GM19463 (cell line): ENCODE data around the gene ZNF184.

Experiments
- ATAC-seq: cut with Tn5 transposase; IDR thresholded peaks from one replicate; pipeline ENCODE4 v1.9.1; 2021; ENCODE audit warnings: mild to moderate bottlenecking, moderate library complexity; ENCODE audit not compliant: unreplicated experiment

The ZNF184 gene

GRCh38 chr6:27472617-27473400, at the start of gene ZNF184:
Gene ZNF184, minus strand, starts transcription at chr6:27473105. Its CDS starts 811 bp downstream, at chr6:27472294.
- ATAC-seq, result peak; percentile 89

- ATAC-seq, result no peak
Measured at GRCh38 chr6:27518881-27519795, 46.2 kb upstream of the ZNF184 start.

- ATAC-seq, result no peak
Measured at GRCh38 chr6:27517928-27518787, 45.3 kb upstream of the ZNF184 start.

- ATAC-seq, result no peak
Measured at GRCh38 chr6:27517238-27517637, 44.3 kb upstream of the ZNF184 start.

GRCh38 chr6:27514906-27515495, 42.1 kb upstream of the ZNF184 start:
- no peak for ATAC-seq

GRCh38 chr6:27512525-27512924, 39.6 kb upstream of the ZNF184 start:
- ATAC-seq, result no peak

DNA sequence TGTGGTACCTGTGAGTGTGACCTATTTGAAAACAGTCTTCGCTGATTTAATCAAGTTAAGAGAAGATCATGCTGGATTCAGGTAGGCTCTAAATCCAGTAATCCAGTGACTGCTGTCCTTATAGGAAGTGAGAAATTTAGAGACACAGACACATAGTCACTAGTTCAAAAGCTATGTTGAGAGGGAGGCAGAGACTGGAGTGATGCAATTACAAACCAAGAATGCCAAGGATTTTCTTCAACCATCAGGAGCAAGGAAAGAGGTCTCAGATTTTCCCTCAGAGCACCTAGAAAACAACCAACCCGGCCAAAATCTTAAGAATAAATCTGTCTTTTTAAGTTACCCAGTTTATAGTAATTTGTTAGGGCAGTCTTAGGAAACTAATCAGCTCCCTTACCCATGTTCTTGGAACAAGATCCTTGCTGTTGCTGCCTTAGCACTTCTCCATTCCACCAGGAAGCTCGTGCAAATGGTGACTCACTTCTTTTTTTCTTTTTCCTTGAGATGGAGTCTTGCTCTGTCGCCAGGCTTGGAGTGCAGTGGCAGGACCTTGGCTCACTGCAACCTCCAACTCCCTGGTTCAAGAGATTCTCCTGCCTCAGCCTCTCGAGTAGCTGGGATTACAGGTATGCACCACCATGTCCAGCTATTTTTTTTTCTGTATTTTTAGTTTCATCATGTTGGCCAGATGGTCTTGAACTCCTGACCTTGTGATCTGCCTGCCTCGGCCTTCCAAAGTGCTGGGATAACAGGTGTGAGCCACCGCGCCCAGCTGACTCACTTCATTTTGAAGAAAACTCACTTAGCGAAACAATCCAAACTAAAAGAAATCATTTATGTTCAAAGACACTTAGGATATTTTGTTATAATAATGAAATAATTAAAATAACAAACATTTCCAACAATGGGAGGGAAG, 34.4 kb upstream of the ZNF184 start:
- no peak for ATAC-seq

DNA sequence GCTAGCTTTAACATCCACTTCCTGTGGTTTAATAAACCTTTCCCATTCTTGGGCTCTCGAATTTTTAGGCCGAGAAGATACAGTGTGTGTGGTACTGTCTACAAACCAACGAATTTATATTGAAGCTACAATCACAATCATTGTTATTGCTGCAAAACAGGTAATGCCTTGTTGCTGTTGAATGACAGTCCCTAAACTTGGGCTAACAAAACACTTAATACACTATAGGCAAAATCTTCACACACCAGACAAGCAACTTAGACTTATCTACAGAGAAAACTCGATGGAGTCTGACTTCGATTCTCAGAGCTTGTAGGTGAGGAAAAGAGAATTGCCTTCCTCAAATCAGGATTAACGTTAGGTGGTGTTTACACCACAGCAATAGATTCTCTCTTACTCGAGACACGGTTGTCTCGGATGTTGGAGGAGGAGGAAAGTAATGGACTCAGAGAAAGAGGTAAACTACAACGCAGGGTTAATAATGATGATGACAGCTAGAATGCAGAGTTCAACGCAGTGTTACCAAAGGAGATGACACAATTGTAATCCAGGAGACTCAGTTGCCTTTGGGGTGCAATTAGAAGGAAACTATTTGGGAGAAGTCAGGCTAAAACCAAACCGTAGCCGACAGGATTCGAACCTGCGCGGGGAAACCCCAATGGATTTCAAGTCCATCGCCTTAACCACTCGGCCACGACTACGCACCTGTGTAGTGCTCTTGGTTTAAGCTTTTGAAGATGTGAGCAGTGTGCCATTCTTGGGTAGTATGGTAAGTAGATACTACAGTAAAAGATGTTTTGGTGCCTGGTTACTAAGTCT, 32.5 kb upstream of the ZNF184 start:
- no peak for ATAC-seq

- ATAC-seq, result no peak
Measured at GRCh38 chr6:27503436-27504030, 30.6 kb upstream of the ZNF184 start.

DNA sequence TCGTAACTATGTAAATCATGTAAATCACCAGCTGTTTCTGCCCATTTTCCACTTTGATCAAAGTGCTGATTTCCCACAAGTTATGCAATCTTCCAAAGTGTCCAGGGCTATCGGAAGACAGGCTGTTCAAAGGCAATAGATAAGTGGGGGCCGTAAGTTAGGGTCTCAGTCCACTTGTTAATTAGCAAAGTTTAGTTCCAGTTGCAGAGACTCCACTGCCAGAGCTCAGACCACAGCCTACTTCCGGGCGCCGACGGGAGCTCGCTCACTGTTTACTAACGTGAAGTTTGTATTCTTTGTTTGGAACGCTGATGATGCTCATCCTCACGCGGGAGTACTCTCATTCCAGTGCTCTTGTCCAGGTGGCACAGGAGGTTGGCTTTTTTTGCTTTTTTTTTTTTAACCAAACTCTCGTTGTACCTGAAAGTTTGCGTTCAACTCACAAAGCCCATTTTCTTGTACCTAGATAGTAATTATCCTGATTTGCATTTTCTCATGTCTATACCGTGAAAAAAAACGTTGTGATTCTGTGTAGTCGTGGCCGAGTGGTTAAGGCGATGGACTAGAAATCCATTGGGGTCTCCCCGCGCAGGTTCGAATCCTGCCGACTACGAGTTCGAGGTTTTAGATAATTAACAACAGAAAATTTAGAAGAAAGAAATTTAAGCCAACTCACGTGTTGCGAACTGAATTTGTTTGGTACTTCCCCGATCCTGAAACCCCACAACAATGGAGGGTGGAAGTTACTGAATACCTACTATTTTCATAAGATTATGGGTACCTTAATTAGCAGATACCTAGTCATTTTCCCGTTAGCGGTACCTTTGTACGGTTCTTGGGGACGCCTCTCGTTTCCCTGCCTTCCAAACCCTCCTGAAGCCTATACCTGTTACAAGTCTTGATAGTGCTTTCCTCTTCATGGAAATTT, 29.9 kb upstream of the ZNF184 start:
- ATAC-seq, result no peak

- ATAC-seq, result no peak
Measured at GRCh38 chr6:27501187-27501586, 28.3 kb upstream of the ZNF184 start.

DNA sequence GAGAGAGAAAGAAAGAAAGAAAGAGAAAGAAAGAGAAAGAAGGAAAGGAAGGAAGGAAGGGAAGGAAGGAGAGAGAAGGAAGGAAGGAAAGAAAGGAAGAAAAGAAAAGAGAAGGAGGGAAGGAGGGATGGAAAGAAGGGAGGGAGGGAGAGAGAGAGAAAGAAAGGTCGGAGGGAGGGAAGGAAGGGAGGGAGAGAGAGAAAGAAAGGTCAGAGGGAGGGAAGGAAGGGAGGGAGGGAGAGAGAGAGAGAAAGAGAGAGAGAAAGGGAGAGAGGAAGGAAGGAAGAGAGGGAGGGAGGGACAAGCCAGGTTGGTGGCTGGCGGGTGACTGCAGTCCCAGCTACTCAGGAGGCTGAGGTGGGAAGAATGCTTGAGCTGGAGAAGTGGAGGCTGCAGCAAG, 27.3 kb upstream of the ZNF184 start:
- ATAC-seq, result no peak

- ATAC-seq, result peak; percentile 88
Measured at GRCh38 chr6:27495386-27496135, 22.7 kb upstream of the ZNF184 start.

DNA sequence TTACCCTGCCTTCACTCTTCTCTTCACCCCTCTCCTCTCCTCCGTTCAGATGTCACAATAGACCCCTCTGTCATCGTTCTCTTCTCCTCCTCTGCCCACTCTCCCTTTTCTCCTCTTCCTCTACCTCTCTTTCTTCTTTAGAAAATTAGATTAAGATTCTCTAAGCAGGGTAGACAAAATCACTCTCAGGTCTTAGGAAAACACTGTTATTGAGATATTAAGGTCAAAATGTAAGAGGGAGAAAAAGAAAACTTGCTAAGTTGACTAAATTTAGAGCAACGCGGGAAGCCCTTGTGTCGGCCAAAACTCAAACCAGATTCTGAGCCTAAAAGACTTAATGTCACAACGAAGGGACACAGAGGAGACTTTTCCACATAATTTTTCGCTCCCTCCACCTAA, 22.1 kb upstream of the ZNF184 start:
- no peak for ATAC-seq

DNA sequence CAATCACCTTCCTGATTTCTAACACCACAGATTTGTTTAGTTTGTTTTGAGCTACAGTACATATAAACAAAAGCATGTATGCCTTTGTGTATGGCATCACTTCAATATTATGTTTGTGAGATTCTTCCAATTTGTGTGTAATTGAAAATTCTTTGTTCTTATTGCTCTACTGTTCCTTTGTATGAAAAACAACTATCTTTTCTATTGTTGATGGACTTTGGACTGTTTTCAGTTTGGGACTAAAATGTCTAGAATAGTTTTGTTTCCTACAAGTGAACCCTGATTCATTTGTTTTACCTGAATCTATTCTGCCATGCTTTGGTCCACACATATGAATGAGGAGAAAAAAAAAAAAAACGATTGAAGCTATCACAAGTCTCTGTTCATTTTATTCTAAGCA, 21.2 kb upstream of the ZNF184 start:
- ATAC-seq, result no peak

DNA sequence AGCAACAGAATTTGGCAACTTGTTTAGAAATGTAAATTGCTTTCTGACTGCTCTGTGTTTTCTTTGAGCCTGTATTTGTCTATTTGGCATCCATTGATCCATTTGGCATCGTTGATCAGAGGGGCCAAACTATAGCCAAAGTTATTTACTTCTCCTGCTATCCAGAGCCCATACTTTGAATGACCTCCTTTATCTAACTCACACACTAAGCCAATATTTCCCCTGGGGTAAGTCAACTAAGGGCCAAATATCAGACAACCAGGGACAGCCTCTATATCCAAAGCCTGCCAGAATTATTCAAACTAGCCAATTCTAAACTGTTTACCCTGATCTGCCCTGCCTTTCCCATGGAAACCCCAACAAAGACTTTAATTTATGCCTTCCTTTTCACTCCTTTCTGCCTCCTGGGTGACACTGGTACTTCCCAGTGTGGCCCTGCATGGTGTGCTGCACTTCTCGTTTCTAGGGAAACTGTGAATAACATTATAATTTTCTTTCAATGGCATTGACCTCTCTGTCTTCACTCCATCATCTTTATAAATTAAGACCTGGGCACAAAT, 19.8 kb upstream of the ZNF184 start:
- no peak for ATAC-seq
